GM18505 (cell line): ENCODE measurements around the gene HLCS.

Experiments used
- ATAC-seq: cut with Tn5 transposase; IDR thresholded peaks from one replicate; pipeline ENCODE4 v1.9.1; 2021; ENCODE audit not compliant: unreplicated experiment
- POLR2A ChIP-seq: IDR thresholded peaks from 4 replicates; pipeline ENCODE4 v1.6.1; 2011; ENCODE audit warnings: borderline replicate concordance; ENCODE audit not compliant: insufficient read depth, insufficient read length; ENCODE audit errors: extremely low read depth

The HLCS gene

GRCh38 chr21:36910581-36911307 is 55.7 kb downstream of the HLCS start:
- ATAC-seq, result no peak
- no peak for TF ChIP-seq POLR2A

GRCh38 chr21:36909901-36910561 is 56.4 kb downstream of the HLCS start:
- TF ChIP-seq POLR2A, result no peak
- ATAC-seq, result no peak

GRCh38 chr21:36909423-36909822 is 57.0 kb downstream of the HLCS start:
- no peak for TF ChIP-seq POLR2A
- ATAC-seq, result no peak

- ATAC-seq, result no peak
- TF ChIP-seq POLR2A, result no peak
Measured at GRCh38 chr21:36908260-36908908, 58.1 kb downstream of the HLCS start.

DNA sequence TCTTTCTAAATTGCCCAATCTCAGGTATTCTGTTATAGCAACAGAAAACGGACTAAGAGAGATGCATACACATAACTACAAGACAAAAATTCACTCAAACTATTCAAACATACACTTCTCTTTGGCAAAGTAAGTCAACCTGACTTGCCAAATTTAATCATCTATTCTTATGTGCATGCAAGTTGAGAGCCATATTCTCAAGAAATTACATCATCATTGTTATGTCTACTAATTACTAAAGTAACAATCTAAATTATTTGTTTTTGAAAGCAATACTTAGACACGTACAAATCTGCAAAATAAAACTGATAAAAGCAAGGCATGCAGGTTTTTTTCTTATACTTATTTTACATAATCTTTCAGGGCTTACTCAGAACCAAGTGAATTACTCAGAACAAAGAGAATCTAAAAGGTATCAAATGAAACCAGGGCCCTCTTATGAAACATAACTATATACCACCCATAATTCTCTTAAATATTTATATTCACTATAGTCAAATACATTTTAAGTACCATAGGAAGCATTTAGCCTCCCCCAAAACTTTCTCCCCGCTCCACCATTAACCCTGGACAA is 62.3 kb downstream of the HLCS start:
- TF ChIP-seq POLR2A, result no peak
- ATAC-seq, result no peak

DNA sequence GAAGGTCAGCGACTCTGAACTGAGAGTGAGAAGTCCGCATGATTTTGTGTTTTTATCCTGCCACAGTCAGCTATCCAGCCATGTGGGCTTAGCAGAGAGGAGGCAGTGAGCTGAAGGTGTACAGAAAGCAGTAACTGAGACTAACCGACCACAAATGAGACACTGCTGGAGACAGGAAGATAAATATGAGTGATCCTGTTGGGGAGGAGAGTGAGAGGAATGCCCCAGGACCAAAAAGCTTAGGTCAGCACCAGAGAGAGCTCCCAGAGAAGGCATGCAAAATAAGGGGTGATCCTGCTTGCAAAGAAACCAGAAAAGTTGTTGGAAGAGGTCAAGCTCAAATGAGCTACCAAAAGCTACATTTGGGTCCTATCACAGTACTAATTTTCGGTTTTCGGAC is 63.7 kb downstream of the HLCS start:
- ATAC-seq, result no peak
- TF ChIP-seq POLR2A, result no peak

DNA sequence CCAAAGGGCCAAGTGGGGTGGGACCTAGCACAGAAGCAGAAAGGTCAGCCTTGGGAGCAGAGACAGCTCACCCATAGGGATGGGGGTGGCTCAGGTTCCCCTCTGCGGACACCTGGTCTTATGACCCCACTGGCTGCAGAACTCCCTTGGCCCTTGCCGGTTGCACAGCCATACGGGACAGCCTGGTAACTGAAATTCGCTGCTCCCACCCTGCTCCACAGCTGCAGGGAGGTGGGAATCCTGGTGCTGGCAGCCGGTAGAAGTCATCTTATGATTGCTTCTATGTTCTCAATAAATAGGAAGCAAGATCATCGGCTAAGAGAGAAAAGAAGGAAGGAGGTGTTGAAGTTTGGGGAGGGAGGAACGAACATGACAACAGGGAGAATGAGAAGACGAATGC is 64.1 kb downstream of the HLCS start:
- TF ChIP-seq POLR2A, result no peak
- no peak for ATAC-seq

- no peak for TF ChIP-seq POLR2A
- ATAC-seq, result no peak
Measured at GRCh38 chr21:36901575-36901974, 64.9 kb downstream of the HLCS start.

- ATAC-seq, result no peak
- TF ChIP-seq POLR2A, result no peak
Measured at GRCh38 chr21:36893581-36893980, 72.9 kb downstream of the HLCS start.

DNA sequence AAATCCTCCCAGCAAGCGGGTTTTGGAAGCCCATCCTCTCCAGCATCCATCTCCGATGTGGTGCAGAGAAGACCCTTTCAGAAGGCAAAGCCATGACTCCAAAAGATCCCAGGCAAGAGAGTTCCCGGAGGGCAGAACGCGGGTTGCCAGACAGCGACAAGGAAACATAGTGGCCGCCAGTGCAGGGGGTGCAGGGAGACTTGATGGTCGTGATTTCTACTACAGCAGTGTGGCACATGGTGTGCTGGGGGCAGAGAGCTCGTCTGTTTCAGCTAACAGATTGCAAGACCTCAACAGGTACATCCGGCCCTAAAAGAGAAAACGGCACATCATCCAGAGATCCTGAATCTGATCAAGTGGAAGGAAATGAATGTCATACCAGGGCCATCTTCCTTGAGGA is 74.3 kb downstream of the HLCS start:
- no peak for ATAC-seq
- TF ChIP-seq POLR2A, result no peak

- no peak for ATAC-seq
- no peak for TF ChIP-seq POLR2A
Measured at GRCh38 chr21:36891692-36892091, 74.8 kb downstream of the HLCS start.

DNA sequence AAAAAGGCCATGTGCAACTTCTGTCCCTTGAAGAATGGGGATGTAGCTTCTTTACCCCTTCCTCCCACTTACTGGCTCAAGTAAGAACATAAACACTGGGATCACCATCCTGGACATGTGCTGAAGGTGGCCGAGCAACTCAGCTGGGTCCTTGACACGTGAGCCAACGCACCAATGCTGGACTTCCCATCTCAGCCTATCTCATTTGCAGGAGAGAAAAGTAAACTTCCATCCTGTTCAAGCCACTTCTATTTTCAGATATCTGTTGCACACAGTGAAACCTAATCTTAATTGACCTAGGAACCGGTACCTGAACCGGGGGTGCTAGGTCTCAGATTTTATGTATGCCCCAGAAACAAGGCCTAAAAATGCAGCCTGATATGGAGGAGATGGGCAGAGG is 75.3 kb downstream of the HLCS start:
- ATAC-seq, result no peak
- TF ChIP-seq POLR2A, result no peak

GRCh38 chr21:36890086-36890485 is 76.4 kb downstream of the HLCS start:
- TF ChIP-seq POLR2A, result no peak
- ATAC-seq, result no peak
